ENCODE data around the gene NAALAD2. TPM values are rescaled to one million over a fixed set of nuclear protein-coding genes. Genes with fewer than 3 reads are reported as not detected.
"Not testable (repeated sequence)": the region's sequence is repeated elsewhere in the genome, so short reads cannot be mapped to it uniquely, and the experiment has no call there.

The NAALAD2 gene
- total RNA-seq, 1 experiment from 2014 or later, result 1.8 TPM

DNA sequence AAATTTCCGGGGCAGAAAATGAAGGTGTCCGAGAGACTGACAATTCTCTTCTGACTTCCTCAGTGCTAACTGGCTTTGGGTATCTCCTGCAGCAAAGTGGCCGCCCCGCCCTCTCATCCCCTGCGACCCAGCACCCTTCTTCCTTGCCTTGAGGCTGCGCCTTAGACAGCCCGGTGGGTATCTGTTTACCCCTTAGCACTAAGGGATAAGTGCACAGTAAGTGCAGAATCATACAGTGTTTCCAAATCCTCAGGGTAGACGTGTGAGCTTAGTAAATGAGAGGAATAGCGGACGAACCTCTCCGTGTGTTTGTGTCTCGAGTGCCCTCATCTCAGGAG is 88.8 kb downstream of the NAALAD2 start:
- no peak for DNase-seq (ENCODE audit: low read depth, low spot score)

DNA sequence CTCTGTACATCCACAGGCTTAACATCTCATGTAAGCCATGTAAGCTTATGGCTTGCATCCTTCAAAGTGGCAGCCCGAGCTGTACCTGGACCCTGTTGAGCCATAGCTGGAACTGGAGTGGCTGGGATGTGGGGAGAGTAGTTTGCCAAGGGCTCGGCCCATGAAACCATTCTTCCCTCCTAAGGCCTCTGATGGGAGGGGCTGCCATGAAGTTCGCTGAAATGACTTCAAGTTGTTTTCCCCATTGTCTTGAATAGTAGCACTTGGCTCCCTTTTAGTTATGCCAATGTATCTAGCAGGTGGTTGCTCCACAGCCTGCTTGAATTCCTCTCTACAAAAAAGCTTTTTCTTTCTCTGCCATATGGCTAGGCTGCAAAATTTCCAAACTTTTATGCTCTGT is 93.6 kb downstream of the NAALAD2 start:
- in situ Hi-C loops (cut with HindIII; ENCODE audit: low pct_unique_long_range_greater_than_20kb, low sequenced_read_pairs), result no loop called here
- DNase-seq (ENCODE audit: low read depth, low spot score), result no peak

More for the DNA sequence above, 88.8 kb downstream of the NAALAD2 start:
- in situ Hi-C loops (cut with HindIII; ENCODE audit: low pct_unique_long_range_greater_than_20kb, low sequenced_read_pairs), result no loop called here

DNA sequence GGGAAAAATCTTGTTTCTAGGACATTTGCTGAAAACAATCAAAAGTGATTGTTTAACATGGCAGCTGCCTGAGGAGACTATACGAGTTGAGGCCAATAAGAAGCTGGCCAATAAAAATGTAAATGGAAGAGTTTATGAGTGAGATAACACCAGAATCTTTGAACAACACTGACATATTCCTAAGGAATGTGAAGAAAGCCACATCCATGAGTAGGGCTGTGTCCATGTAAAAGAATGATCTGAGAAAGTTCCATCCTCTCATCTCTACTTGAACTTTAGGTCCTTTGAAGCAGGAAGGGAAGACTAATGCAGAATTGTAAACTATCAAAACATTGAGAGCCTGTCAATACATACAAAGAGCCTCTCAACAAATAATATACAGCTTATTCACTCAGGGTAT is 95.3 kb downstream of the NAALAD2 start:
- in situ Hi-C loops (cut with HindIII; ENCODE audit: low pct_unique_long_range_greater_than_20kb, low sequenced_read_pairs), result no loop called here
- peak; percentile 50 for DNase-seq (ENCODE audit: low read depth, low spot score)

DNA sequence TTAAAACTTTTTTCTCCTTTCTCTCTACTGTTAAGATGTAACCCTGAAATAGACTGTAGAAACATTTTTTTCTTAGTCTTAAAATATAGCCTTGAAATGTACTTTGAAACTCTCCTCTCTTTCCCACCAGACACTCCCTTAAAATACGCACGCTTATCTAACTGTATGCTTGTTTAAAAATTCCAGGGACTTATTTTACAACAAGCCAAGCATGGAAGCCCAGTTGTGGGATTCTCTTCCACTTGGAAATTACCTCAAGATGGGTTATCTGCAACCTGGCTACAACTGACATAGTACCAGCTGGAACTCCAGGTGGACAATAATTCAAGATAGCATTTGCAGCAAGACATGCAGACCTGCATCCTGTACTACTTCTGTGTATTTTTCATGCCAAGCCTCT is 100.5 kb downstream of the NAALAD2 start:
- in situ Hi-C loops (cut with HindIII; ENCODE audit: low pct_unique_long_range_greater_than_20kb, low sequenced_read_pairs), result no loop called here

DNA sequence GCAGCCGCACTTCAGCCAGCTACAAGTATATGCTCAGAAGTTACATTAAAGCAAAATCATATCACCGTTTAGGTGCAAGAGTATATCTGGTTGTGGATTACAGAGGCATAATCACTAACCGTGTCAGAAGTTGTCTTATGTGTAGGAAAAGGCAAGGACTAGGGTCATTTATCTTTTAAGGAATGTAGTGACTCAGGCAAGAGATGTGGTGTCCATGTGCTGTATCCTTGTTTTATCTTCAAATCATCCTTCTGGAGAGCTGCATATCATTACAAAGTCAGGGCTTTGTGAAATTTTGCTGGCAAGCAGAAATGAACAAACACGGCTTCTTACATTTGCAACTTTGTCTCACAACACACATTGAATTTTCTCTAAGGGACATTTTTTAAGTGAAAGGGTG is 101.1 kb downstream of the NAALAD2 start:
- in situ Hi-C loops (cut with HindIII; ENCODE audit: low pct_unique_long_range_greater_than_20kb, low sequenced_read_pairs), result no loop called here
- no peak for DNase-seq (ENCODE audit: low read depth, low spot score)

More for the DNA sequence above, 100.5 kb downstream of the NAALAD2 start:
- DNase-seq (ENCODE audit: low read depth, low spot score), result no peak

DNA sequence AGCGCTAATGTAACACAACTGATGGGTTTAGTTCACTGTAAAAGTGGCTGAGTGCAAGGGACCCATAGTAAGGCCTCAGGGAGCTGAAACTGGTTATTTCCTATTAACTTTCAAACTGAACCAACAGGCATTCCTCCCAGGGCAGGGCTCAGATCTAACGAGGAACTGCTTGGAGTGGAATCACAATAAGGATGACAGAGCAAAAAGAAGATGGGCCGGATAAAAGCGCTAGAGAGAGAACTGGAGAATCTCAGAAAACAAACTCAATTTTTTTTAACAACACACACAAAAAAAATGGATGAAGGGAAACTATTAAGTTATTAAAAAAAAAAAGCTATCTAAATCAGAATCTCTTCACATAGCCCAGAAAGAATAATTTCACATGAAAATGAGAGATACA is 102.5 kb downstream of the NAALAD2 start:
- in situ Hi-C loops (cut with HindIII; ENCODE audit: low pct_unique_long_range_greater_than_20kb, low sequenced_read_pairs), result no loop called here
- DNase-seq (ENCODE audit: low read depth, low spot score), result no peak

DNA sequence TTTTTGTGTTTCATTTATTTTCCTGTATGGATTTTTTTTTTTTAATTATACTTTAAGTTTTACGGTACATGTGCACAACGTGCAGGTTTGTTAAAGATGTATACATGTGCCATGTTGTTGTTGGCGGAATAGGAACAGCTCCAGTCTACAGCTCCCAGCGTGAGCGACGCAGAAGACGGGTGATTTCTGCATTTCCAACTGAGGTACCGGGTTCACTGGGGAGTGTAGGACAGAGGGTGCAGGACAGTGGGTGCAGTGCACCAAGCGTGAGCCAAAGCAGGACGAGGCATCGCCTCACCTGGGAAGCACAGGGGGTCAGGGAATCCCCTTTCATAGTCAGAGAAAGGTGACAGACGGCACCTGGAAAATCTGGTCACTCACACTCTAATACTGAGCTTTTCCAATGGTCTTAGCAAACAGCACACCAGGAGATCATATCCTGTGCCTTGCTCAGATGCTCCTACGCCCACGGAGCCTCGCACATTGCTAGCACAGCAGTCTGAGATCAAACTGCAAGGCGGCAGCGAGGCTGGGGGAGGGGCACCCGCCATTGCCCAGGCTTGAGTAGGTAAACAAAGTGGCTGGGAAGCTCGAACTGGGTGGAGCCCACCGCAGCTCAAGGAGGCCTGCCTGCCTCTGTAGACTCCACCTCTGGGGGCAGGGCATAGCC is 105.6 kb downstream of the NAALAD2 start:
- DNase-seq (ENCODE audit: low read depth, low spot score); in situ Hi-C loops (cut with HindIII; ENCODE audit: low pct_unique_long_range_greater_than_20kb, low sequenced_read_pairs): not testable (repeated sequence)

DNA sequence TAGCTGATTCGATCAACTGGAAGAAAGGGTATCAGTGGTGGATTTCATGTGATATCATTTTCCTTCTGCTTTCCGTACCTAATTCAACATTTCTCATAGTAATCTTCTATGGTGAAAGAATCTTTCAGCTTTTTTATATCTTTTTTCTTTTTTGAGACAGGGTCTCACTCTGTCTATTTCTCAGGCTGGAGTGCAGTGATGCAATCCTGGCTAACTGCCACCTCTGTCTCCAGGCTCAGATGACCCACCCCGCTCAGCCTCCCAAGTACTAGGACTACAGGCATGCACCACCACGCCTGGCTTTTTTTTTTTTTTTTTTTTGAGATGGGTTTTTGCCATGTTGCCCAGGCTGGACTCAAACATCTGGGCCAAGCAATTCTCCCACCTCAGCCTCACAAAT is 107.0 kb downstream of the NAALAD2 start:
- no peak for DNase-seq (ENCODE audit: low read depth, low spot score)
- in situ Hi-C loops (cut with HindIII; ENCODE audit: low pct_unique_long_range_greater_than_20kb, low sequenced_read_pairs), result no loop called here

Small RNA genes lying within 50 kb of the gene (small RNA-seq; reads per million reads assigned to genes)
- 0 reads per million in 2 experiments for gene RF00275

Other genes starting within 250 kb of the NAALAD2 start
- gene TRIM49D1, start 212.4 kb upstream of the NAALAD2 start, total RNA-seq (2014; rRNA removed; shearing (Covaris generic)), result not detected in 2 replicates
- not detected in 2 replicates for gene TRIM49D2, start 210.6 kb upstream of the NAALAD2 start, total RNA-seq (2014; rRNA removed; shearing (Covaris generic))
- not detected in 2 replicates for gene TRIM64, start 168.6 kb upstream of the NAALAD2 start, total RNA-seq (2014; rRNA removed; shearing (Covaris generic))
- not detected in 2 replicates for gene TRIM49C, start 103.6 kb upstream of the NAALAD2 start, total RNA-seq (2014; rRNA removed; shearing (Covaris generic))
- gene UBTFL1, start 48.7 kb upstream of the NAALAD2 start, total RNA-seq (2014; rRNA removed; shearing (Covaris generic)), result not detected in 2 replicates
- 31.0 and 32.0 TPM in 2 replicates for gene CHORDC1, start 88.4 kb downstream of the NAALAD2 start, total RNA-seq (2014; rRNA removed; shearing (Covaris generic))

Measured in SK-MEL-5 (cell line).